Measurements from ENCODE around the gene EEF1A1. TPM values are rescaled to one million over a fixed set of nuclear protein-coding genes. Genes with fewer than 3 reads are reported as not detected.
A peak's percentile ranks its signal among the peaks of the same experiment; 100 is the strongest.

EEF1A1 gene
- total and polyA plus RNA-seq, 2 of the 4 experiments (the other 2 are of a cell fraction): 14,757 to 30,152 TPM

- Histone ChIP-seq H3K18ac (ENCODE audit: low read depth, low read length) (no peak overlapping the region), H3K4me2 (ENCODE audit: low read depth, low read length) (no peak overlapping the region), H2BK15ac (ENCODE audit: low read depth, low read length) (peak overlapping the region; percentile 78; the same call in 1 of the 3 replicates), H3K4me3 (ENCODE audit: insufficient read depth, low read depth, low read length) (no peak overlapping the region), H3K27ac (ENCODE audit: insufficient read depth, low read length) (no peak overlapping the region), H2BK120ac (ENCODE audit: low read depth, low read length) (no peak overlapping the region; the same call in 1 of the 2 replicates), H2BK5ac (ENCODE audit: low read depth, low read length, poor library complexity, severe bottlenecking) (no peak overlapping the region), H3K79me1 (ENCODE audit: low read depth in 1 of 2, low read length in 2 of 2) (peaks cover under 1 to 4% of the 10 kb centered on the region in 2 experiments; a peak in 2 of 4 replicates), H3K23ac (ENCODE audit: low read depth, low read length) (no peak overlapping the region), H4K91ac (ENCODE audit: insufficient read depth, low read depth, low read length) (no peak overlapping the region), H3K4ac (ENCODE audit: low read depth, low read length) (no peak overlapping the region), H3K14ac (replicated peaks; ENCODE audit: low read depth, low read length) (no peak overlapping the region), H4K20me1 (ENCODE audit: insufficient read depth, low read length) (no peaks in the 10 kb centered on the region), H2BK20ac (ENCODE audit: low read depth, low read length) (no peak overlapping the region), H3K9me3 (ENCODE audit: control insufficient read depth, insufficient read depth, low read length) (no peaks in the 10 kb centered on the region), H3K56ac (ENCODE audit: extremely low read depth, insufficient read depth, low read length) (no peak overlapping the region), H4K8ac (ENCODE audit: low read depth in 2 of 2, low read length in 2 of 2) (no peak overlapping the region), H3K9me1 (ENCODE audit: insufficient read depth, low read length) (peaks cover 5% of the 10 kb centered on the region; the same call in 1 of the 2 replicates), H3K9ac (ENCODE audit: low read depth, low read length) (no peak overlapping the region), H2AFZ (replicated peaks; ENCODE audit: low read length, poor library complexity) (no peak overlapping the region), H4K5ac (ENCODE audit: low read depth, low read length) (no peak overlapping the region), H2AK5ac (ENCODE audit: low read depth, low read length) (peak overlapping the region; percentile 51; the same call in 1 of the 2 replicates), H3K27me3 (ENCODE audit: control insufficient read depth, insufficient read depth, low read length) (no peaks in the 10 kb centered on the region), H3K36me3 (ENCODE audit: control insufficient read depth, insufficient read depth, low read length) (no peaks in the 10 kb centered on the region), H3K4me1 (ENCODE audit: control insufficient read depth, insufficient read depth, low read length) (peaks cover 8% of the 10 kb centered on the region), H2AK9ac (replicated peaks; ENCODE audit: low read depth, low read length, poor library complexity) (no peak overlapping the region)
- intact Hi-C loops (cut with micrococcal nuclease): no loop called here
- no peak for ATAC-seq (ENCODE audit: low read depth)
- no TSS peak for BruUV-seq (replicated peaks)
- ChIA-PET CTCF (interaction anchor here (0.6 kb wide), 1 partner anchor 90 kb away, joined by 3 read pairs; no protein-coding TSS in a partner anchor), POLR2A (ENCODE audit: unreplicated experiment) (no interaction called here)
- WGBS, 2 experiments (ENCODE audit: extremely low coverage in 2 of 2, insufficient read length in 1 of 2): no CpG with 5 or more reads among the region's 7 CpGs
- in situ Hi-C loops (cut with MboI; ENCODE audit: low sequenced_read_pairs): no loop called here
- TF ChIP-seq SMC3 (IDR thresholded peaks at IDR 0.05; ENCODE audit: low read depth, low read length): no peak
- TF ChIP-seq CHD1 (IDR thresholded peaks at IDR 0.05; ENCODE audit: low read depth, low read length): no peak
- TF ChIP-seq MXI1 (IDR thresholded peaks at IDR 0.05; ENCODE audit: borderline replicate concordance, low read depth, low read length): no peak
- TF ChIP-seq USF2 (IDR thresholded peaks at IDR 0.05; ENCODE audit: low read depth, low read length): no peak
- no peak for TF ChIP-seq POLR2A (IDR thresholded peaks at IDR 0.05; ENCODE audit: low read depth, low read length)
- DNase-seq: no peak
- dilution Hi-C loops (cut with HindIII; ENCODE audit: low sequenced_read_pairs, unreplicated experiment): no loop called here
These were observed 8.1 kb upstream of the EEF1A1 start for GRCh38 chr6:73528897-73529296.

Measured in IMR-90 (cell line).